Measurements from ENCODE around the gene ZNF804B. TPM values are rescaled to one million over a fixed set of nuclear protein-coding genes. Genes with fewer than 3 reads are reported as not detected.

The ZNF804B gene
- total RNA-seq, 1 donor from 2014 or later, result not detected

DNA sequence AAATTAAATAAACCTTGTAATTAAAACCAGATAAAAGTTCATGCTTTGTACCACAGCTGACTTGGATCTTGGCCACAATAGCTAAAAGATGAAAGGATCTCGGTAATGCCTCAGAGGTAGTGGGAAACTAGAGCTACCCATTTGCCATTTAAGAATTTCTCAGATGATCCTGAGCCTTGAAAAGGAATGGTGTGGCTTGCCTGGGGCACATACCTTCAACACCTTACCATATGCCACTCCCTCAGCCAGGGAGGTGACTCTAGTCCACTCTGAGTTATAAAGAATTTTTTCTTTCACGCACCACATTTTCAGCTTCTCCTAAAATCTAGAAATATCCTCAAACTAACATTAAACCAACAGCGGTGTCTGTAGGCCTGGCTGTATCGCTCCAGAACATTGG, 552.4 kb downstream of the ZNF804B start:
- H3K9me3 Mint-ChIP-seq, result no peaks in the 10 kb centered on the region
- no peaks in the 10 kb centered on the region for H3K4me1 Mint-ChIP-seq (ENCODE audit: low read depth)
- no peak overlapping the region for H3K4me3 Mint-ChIP-seq (ENCODE audit: low read depth)
- DNase-seq (ENCODE audit: low spot score), result no peak
- no peaks in the 10 kb centered on the region for H3K27me3 Mint-ChIP-seq (ENCODE audit: low read depth)
- intact Hi-C loops (cut with micrococcal nuclease), result no loop called here
- no peak overlapping the region for H3K27ac Mint-ChIP-seq
- H3K36me3 Mint-ChIP-seq (ENCODE audit: low read depth), result no peaks in the 10 kb centered on the region

DNA sequence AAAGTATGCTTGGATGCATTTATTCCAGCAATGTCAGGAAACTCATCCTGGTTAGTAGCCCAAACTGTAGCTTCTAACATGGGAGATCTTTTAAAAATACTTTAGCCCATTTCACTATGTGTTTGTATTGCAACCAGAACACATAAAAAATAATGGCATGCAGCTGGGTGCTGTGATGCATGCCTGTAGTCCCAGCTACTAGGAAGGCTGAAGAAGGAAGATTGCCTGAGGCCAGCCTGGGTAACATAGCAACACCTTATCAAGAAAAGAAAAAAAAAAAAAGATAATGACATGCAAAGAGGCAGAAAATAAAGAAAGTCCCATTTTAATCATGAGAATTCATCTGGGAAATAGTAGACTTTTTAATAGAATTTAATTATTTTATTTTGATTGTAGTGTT, 553.1 kb downstream of the ZNF804B start:
- Mint-ChIP-seq H3K36me3 (ENCODE audit: low read depth) (no peaks in the 10 kb centered on the region), H3K27me3 (ENCODE audit: low read depth) (no peaks in the 10 kb centered on the region)

DNA sequence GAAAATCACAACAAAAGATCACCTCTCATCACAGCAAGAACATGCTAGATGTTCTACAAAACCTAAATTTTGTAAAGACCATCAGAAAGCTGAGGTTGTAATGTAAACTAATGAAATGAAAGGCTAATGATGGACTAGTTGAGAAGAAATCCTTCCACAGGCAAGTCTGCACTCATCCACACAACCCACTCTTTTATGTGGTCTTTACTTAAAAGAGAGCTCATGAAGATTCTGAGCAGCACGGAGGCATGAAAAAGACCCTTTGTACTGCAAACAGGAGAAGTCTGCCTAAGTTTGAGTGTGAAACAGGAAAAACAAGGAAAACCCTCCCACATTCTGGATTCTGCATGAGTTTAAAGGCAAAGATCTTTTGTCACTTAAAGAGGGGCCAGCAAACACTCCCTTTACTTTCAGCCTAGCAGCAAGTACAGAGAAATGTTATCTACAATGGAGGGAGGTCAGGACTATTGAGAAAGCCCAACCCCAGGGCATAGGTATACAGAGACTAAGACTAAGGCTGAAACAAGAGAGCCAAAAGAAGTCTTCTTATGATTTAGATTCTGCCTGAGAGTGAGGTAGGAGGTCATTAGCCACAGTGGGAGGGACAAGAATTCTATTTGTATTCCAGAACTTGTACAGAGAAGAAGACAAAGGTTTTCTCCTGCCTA, 557.2 kb downstream of the ZNF804B start:
- intact Hi-C loops (cut with micrococcal nuclease), result no loop called here
- H3K4me1 Mint-ChIP-seq (ENCODE audit: low read depth), result no peaks in the 10 kb centered on the region
- no peaks in the 10 kb centered on the region for H3K9me3 Mint-ChIP-seq
- H3K27me3 Mint-ChIP-seq (ENCODE audit: low read depth), result no peaks in the 10 kb centered on the region
- no peaks in the 10 kb centered on the region for H3K36me3 Mint-ChIP-seq (ENCODE audit: low read depth)
- no peak overlapping the region for H3K4me3 Mint-ChIP-seq (ENCODE audit: low read depth)
- no peak overlapping the region for H3K27ac Mint-ChIP-seq
- no peak for DNase-seq (ENCODE audit: low spot score)

More for the DNA sequence above, 553.1 kb downstream of the ZNF804B start:
- H3K27ac Mint-ChIP-seq, result no peak overlapping the region
- intact Hi-C loops (cut with micrococcal nuclease), result no loop called here
- H3K4me1 Mint-ChIP-seq (ENCODE audit: low read depth), result no peaks in the 10 kb centered on the region
- no peaks in the 10 kb centered on the region for H3K9me3 Mint-ChIP-seq
- DNase-seq (ENCODE audit: low spot score), result no peak
- H3K4me3 Mint-ChIP-seq (ENCODE audit: low read depth), result no peak overlapping the region

DNA sequence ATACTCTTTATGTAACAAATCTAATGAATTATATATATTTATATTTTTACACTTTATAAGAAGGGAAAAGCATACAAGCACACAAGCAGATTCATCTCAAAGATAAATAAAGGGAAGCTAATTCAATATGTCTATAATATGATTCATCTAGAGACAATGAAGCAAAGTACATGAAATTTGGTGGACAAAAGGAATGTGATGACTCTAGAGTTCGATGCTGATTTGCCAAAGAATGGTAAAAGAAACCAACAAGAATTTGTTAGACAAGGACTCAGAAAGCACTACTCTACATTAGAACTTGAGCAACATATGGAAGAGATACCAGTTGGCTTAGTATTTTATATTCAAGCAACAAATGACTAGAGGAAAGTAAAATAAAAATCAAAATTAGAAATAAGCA, 572.5 kb downstream of the ZNF804B start:
- H3K27ac Mint-ChIP-seq, result no peak overlapping the region
- no peaks in the 10 kb centered on the region for H3K4me1 Mint-ChIP-seq (ENCODE audit: low read depth)
- H3K4me3 Mint-ChIP-seq (ENCODE audit: low read depth), result no peak overlapping the region
- H3K36me3 Mint-ChIP-seq (ENCODE audit: low read depth), result no peaks in the 10 kb centered on the region
- DNase-seq (ENCODE audit: low spot score), result no peak
- H3K9me3 Mint-ChIP-seq, result no peaks in the 10 kb centered on the region
- intact Hi-C loops (cut with micrococcal nuclease), result no loop called here
- no peaks in the 10 kb centered on the region for H3K27me3 Mint-ChIP-seq (ENCODE audit: low read depth)

DNA sequence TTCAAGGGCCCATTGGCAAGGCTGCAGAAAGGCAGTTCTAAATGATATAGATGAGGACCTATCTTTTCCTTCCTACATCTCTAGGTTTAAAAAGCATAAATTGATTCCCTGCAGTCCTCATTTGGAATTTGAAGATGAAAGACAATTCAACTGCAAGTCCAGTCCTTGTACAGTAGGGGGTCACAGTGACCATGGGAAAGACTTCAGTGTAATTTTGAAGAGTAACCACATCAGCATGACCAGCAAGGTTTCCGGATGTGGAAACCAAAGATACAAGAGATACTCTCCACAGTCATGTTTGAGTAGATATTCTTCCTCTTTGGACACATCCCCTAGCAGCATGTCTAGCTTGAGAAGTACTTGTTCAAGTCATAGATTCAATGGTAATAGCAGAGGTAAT, 575.3 kb downstream of the ZNF804B start:
- DNase-seq (ENCODE audit: low spot score), result no peak
- intact Hi-C loops (cut with micrococcal nuclease), result no loop called here
- no peaks in the 10 kb centered on the region for H3K36me3 Mint-ChIP-seq (ENCODE audit: low read depth)
- no peak overlapping the region for H3K4me3 Mint-ChIP-seq (ENCODE audit: low read depth)
- no peaks in the 10 kb centered on the region for H3K27me3 Mint-ChIP-seq (ENCODE audit: low read depth)
- no peaks in the 10 kb centered on the region for H3K9me3 Mint-ChIP-seq
- no peaks in the 10 kb centered on the region for H3K4me1 Mint-ChIP-seq (ENCODE audit: low read depth)
- H3K27ac Mint-ChIP-seq, result no peak overlapping the region

DNA sequence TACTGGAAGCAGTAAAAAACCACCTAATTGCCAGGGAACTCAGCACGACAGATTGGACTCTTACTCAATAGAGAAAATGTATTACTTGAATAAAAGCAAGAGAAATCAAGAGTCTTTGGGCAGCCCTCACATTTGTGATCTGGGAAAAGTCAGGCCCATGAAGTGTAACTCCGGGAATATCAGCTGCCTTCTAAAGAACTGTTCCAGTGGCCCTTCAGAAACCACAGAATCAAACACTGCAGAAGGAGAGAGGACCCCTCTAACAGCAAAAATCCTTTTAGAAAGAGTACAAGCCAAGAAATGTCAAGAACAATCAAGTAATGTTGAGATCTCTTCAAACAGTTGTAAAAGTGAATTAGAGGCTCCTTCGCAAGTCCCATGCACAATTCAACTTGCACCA, 576.0 kb downstream of the ZNF804B start:
- H3K9me3 Mint-ChIP-seq, result no peaks in the 10 kb centered on the region
- intact Hi-C loops (cut with micrococcal nuclease), result no loop called here

DNA sequence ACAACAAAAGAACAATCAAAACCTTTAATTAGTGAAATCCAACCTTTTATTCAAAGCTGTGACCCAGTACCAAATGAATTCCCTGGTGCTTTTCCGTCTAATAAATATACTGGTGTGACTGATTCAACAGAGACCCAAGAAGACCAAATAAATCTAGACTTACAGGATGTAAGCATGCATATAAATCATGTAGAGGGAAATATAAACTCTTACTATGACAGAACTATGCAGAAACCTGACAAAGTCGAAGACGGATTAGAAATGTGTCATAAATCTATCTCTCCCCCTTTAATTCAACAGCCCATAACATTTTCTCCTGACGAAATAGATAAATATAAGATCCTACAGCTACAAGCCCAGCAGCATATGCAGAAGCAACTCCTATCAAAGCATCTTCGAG, 576.6 kb downstream of the ZNF804B start:
- no peaks in the 10 kb centered on the region for H3K9me3 Mint-ChIP-seq
- no peak for DNase-seq (ENCODE audit: low spot score)
- H3K27me3 Mint-ChIP-seq (ENCODE audit: low read depth), result no peaks in the 10 kb centered on the region
- no peak overlapping the region for H3K27ac Mint-ChIP-seq
- H3K4me3 Mint-ChIP-seq (ENCODE audit: low read depth), result no peak overlapping the region
- H3K4me1 Mint-ChIP-seq (ENCODE audit: low read depth), result no peaks in the 10 kb centered on the region
- intact Hi-C loops (cut with micrococcal nuclease), result no loop called here
- H3K36me3 Mint-ChIP-seq (ENCODE audit: low read depth), result no peaks in the 10 kb centered on the region

More for the DNA sequence above, 576.0 kb downstream of the ZNF804B start:
- H3K4me1 Mint-ChIP-seq (ENCODE audit: low read depth), result no peaks in the 10 kb centered on the region
- H3K36me3 Mint-ChIP-seq (ENCODE audit: low read depth), result no peaks in the 10 kb centered on the region
- no peaks in the 10 kb centered on the region for H3K27me3 Mint-ChIP-seq (ENCODE audit: low read depth)
- H3K4me3 Mint-ChIP-seq (ENCODE audit: low read depth), result no peak overlapping the region
- no peak for DNase-seq (ENCODE audit: low spot score)
- no peak overlapping the region for H3K27ac Mint-ChIP-seq

DNA sequence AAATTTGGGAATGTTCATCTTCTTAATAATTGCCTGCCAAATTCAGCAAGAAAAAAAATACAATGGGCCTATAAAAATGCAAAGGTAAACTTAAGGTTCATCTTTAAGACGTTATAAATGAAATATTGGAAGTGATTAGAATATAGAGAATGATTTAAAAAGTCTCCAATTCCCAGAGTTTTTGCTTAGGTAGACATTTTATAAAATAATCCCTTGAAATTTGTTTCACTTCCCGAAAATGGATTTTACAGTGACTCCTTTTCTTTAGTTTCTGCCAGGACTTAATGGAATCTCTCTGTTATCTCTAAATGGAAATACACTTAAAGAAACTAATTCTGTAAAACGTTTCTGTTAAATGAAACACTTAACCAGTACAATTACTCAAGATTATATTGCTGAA, 580.2 kb downstream of the ZNF804B start:
- intact Hi-C loops (cut with micrococcal nuclease), result no loop called here

DNA sequence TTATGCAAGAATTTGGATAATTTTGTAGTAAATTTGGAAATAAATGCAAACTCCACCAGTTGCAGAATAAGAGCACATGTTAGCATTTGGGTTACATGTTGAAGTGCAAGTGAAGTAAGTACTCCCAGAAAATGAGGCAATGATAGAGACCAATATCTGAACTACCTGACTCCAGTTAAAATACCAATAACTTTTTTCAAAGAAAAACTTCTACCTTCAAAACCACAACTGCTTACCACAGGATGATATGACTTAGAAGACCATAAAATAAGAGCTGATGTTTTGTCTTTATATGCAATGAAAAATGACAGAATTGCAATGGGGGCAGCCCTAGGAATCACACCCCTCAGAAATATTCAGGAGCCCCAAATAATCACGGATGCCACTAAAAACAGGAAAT, 597.6 kb downstream of the ZNF804B start:
- no peaks in the 10 kb centered on the region for H3K27me3 Mint-ChIP-seq (ENCODE audit: low read depth)
- intact Hi-C loops (cut with micrococcal nuclease), result no loop called here
- H3K4me3 Mint-ChIP-seq (ENCODE audit: low read depth), result no peak overlapping the region

More for the DNA sequence above, 580.2 kb downstream of the ZNF804B start:
- Mint-ChIP-seq H3K27me3 (ENCODE audit: low read depth) (no peaks in the 10 kb centered on the region), H3K9me3 (no peaks in the 10 kb centered on the region), H3K4me3 (ENCODE audit: low read depth) (no peak overlapping the region), H3K36me3 (ENCODE audit: low read depth) (no peaks in the 10 kb centered on the region), H3K27ac (no peak overlapping the region), H3K4me1 (ENCODE audit: low read depth) (no peaks in the 10 kb centered on the region)
- DNase-seq (ENCODE audit: low spot score), result no peak

DNA sequence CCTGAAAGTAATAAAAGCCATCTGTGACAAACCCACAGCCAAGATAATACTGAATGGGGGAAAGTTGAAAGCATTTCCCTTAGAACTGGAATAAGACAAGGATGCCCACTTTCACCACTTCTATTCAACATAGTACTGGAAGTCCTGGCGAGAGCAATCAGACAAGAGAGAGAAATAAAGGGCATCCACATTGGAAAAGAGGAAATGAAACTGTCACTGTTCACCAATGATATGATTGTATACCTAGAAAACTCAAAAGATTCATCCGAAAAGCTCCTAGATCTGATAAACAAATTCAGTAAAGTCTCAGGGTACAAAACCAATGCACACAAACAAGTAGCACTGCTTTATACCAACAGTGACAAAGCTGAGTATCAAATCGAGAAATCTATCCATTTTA, 617.7 kb downstream of the ZNF804B start:
- no peak overlapping the region for H3K27ac Mint-ChIP-seq
- H3K27me3 Mint-ChIP-seq (ENCODE audit: low read depth), result no peaks in the 10 kb centered on the region
- no peaks in the 10 kb centered on the region for H3K9me3 Mint-ChIP-seq
- H3K4me1 Mint-ChIP-seq (ENCODE audit: low read depth), result no peaks in the 10 kb centered on the region
- intact Hi-C loops (cut with micrococcal nuclease), result no loop called here
- DNase-seq (ENCODE audit: low spot score), result no peak
- H3K36me3 Mint-ChIP-seq (ENCODE audit: low read depth), result no peaks in the 10 kb centered on the region
- H3K4me3 Mint-ChIP-seq (ENCODE audit: low read depth), result no peak overlapping the region

More for the DNA sequence above, 597.6 kb downstream of the ZNF804B start:
- Mint-ChIP-seq H3K36me3 (ENCODE audit: low read depth) (no peaks in the 10 kb centered on the region), H3K4me1 (ENCODE audit: low read depth) (no peaks in the 10 kb centered on the region), H3K27ac (no peak overlapping the region), H3K9me3 (no peaks in the 10 kb centered on the region)
- no peak for DNase-seq (ENCODE audit: low spot score)

DNA sequence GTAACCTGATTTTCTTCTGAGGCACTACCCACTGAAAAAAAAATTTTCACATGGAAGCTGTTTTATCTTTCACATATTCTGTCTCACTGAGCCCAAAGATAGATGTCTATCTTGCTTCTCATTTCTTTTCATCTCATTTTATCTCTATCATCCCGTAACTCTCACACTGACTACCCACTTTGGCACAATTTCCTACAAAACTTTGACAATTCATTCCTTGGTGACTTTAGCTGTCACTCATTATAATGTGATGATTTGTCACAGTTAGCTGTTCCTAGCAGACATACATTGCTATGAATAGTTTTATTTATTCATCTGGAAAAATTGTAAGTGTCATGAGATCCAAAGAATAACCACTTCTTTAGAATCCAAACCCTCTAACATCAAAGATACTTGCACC, 625.9 kb downstream of the ZNF804B start:
- Mint-ChIP-seq H3K9me3 (no peaks in the 10 kb centered on the region), H3K27me3 (ENCODE audit: low read depth) (no peaks in the 10 kb centered on the region), H3K36me3 (ENCODE audit: low read depth) (no peaks in the 10 kb centered on the region), H3K27ac (no peak overlapping the region), H3K4me3 (ENCODE audit: low read depth) (no peak overlapping the region), H3K4me1 (ENCODE audit: low read depth) (no peaks in the 10 kb centered on the region)
- DNase-seq (ENCODE audit: low spot score), result no peak
- intact Hi-C loops (cut with micrococcal nuclease), result no loop called here

Other genes with a start within 250 kb of the ZNF804B start
- not detected in 2 replicates for gene TEX47, start 36.0 kb downstream of the ZNF804B start, total RNA-seq

All from activated T-helper 2 cell treated with anti-CD3 and anti-CD28 coated beads, Interferon-gamma antibody, Interleukin-2, Interleukin-4, amounts not matched to agents 10 μg/mL and 5 μg/mL and 100 μg/mL, durations not matched to agents 14 hours and 24 hours and 36 hours (primary cell).